HCT116 (cell line): ENCODE measurements around the gene IL17RE. TPM values are rescaled to one million over a fixed set of nuclear protein-coding genes. Genes with fewer than 3 reads are reported as not detected.

Source experiments
- ATAC-seq: fragments of 200-7000 bp; cut with Tn5 transposase; 2 replicates; pipeline ENCODE4 v1.9.1; 2020; ENCODE audit warnings: mild to moderate bottlenecking, moderate library complexity
- BruUV-seq: library from RNA; stranded (reverse); fragments of 400-500 nt; replicated peaks from 2 replicates; lab custom pipeline; 2021; lab: Mats Ljungman, UMichigan
- CTCF ChIA-PET: fragments of 300-600 bp; sonication (Branson Sonifier 250); formaldehyde crosslinking; loops from one replicate; lab custom pipeline; 2021; ENCODE audit warnings: antibody characterized with exemption; lab: Charles Lee
- POLR2A ChIA-PET: fragments of 300-600, 350-600 bp; sonication (Branson Sonifier 250); formaldehyde crosslinking; loops from one replicate; lab custom pipeline; 2021; ENCODE audit warnings: antibody characterized with exemption; lab: Charles Lee
- RAD21 ChIA-PET, 2 experiments: fragments of 300-600 bp; sonication (Branson Sonifier 250); formaldehyde crosslinking; loops; one replicate each; lab custom pipeline; 2023; ENCODE audit warnings: low total read pairs in 2 of 2; ENCODE audit not compliant: uncharacterized antibody in 2 of 2, unreplicated experiment in 2 of 2, low non-redundant PET in 1 of 2; lab: Charles Lee
- DNase-seq: peaks from one replicate; pipeline ENCODE4 v3.0.0-alpha.2; 2010; ENCODE audit warnings: low read depth, low spot score
- H2AFZ ChIP-seq: fragments of 200-600 bp; shearing (Covaris generic), sonication (generic); 2 replicates; pipeline ENCODE4 v1.6.1; 2017; ENCODE audit warnings: low read depth, mixed run types, mixed read lengths, antibody characterized with exemption, low read length; ENCODE audit not compliant: poor library complexity, severe bottlenecking
- H3K27ac ChIP-seq: 2 replicates; pipeline ENCODE4 v1.5.1; 2012; ENCODE audit warnings: low read depth, low read length
- H3K27me3 ChIP-seq: fragments of 200-600 bp; sonication (generic); 2 replicates; pipeline ENCODE4 v1.6.1; 2016; ENCODE audit warnings: mixed run types, low read length, mixed read lengths; ENCODE audit not compliant: insufficient read depth
- H3K36me3 ChIP-seq, 2 experiments: fragments of 200-500 bp in 1 of 2; fragments of 200-600 bp in 1 of 2; sonication (Bioruptor generic) in 1 of 2; sonication (generic) in 1 of 2; 2 replicates each; pipeline versions ENCODE4 v1.5.1 to v1.6.1; 2014 to 2016; ENCODE audit warnings: low read length in 2 of 2, inconsistent platforms in 1 of 2, mixed read lengths in 1 of 2, mixed run types in 1 of 2; ENCODE audit not compliant: insufficient read depth in 2 of 2, control insufficient read depth in 1 of 2
- H3K4me1 ChIP-seq, 2 experiments: fragments of 200-600 bp in 1 of 2; sonication (generic) in 1 of 2; 2 replicates each; pipeline versions ENCODE4 v1.5.1 to v1.6.1; 2012 to 2017; ENCODE audit warnings: low read length in 2 of 2, inconsistent platforms in 1 of 2, mild to moderate bottlenecking in 1 of 2, mixed read lengths in 1 of 2, mixed run types in 1 of 2, moderate library complexity in 1 of 2; ENCODE audit not compliant: insufficient read depth in 2 of 2, control insufficient read depth in 1 of 2
- H3K4me2 ChIP-seq: fragments of 200-600 bp; sonication (generic); 2 replicates; pipeline ENCODE4 v1.6.1; 2017; ENCODE audit warnings: mixed run types, low read length, mixed read lengths
- H3K4me3 ChIP-seq, 2 experiments: fragments of 200-600 bp in 1 of 2; sonication (generic) in 1 of 2; replicated peaks in 1 of 2; 2 replicates each; pipeline ENCODE4 v1.5.1; 2011 to 2016; ENCODE audit warnings: low read length in 2 of 2, control low read depth in 1 of 2, low read depth in 1 of 2, mild to moderate bottlenecking in 1 of 2, mixed read lengths in 1 of 2, mixed run types in 1 of 2
- H3K79me2 ChIP-seq: fragments of 200-600 bp; sonication (generic); 2 replicates; pipeline ENCODE4 v1.6.1; 2017; ENCODE audit warnings: mild to moderate bottlenecking, mixed run types, low read length, moderate library complexity, mixed read lengths; ENCODE audit not compliant: insufficient read depth
- H3K9ac ChIP-seq: fragments of 200-600 bp; sonication (generic); 2 replicates; pipeline ENCODE4 v1.6.1; 2016; ENCODE audit warnings: low read length, mixed read lengths
- H3K9me2 ChIP-seq: fragments of 200-600 bp; sonication (generic), shearing (Covaris generic); 2 replicates; pipeline ENCODE4 v1.6.1; 2017; ENCODE audit warnings: mixed run types, mild to moderate bottlenecking, moderate library complexity; ENCODE audit not compliant: insufficient read depth
- H3K9me3 ChIP-seq, 2 experiments: fragments of 200-500 bp in 1 of 2; fragments of 200-600 bp in 1 of 2; sonication (Bioruptor generic) in 1 of 2; sonication (generic) in 1 of 2; 2 replicates each; pipeline ENCODE4 v1.6.1; 2014 to 2017; ENCODE audit warnings: low read length in 2 of 2, mixed read lengths in 2 of 2, inconsistent platforms in 1 of 2, low read depth in 1 of 2, mild to moderate bottlenecking in 1 of 2, mixed run types in 1 of 2, moderate library complexity in 1 of 2; ENCODE audit not compliant: control insufficient read depth in 1 of 2, insufficient read depth in 1 of 2
- H4K20me1 ChIP-seq: fragments of 200-600 bp; sonication (generic), shearing (Covaris generic); 2 replicates; pipeline ENCODE4 v1.6.1; 2017; ENCODE audit warnings: mixed run types, mild to moderate bottlenecking, moderate library complexity; ENCODE audit not compliant: insufficient read depth
- ATF3 ChIP-seq: IDR thresholded peaks from 2 replicates; pipeline ENCODE4 v1.6.1; 2012
- CBX3 ChIP-seq: IDR thresholded peaks from 2 replicates; pipeline ENCODE4 v1.6.1; 2012; ENCODE audit warnings: low read depth
- MAX ChIP-seq: IDR thresholded peaks from 2 replicates; pipeline ENCODE4 v1.6.1; 2012
- POLR2A ChIP-seq: IDR thresholded peaks from 2 replicates; pipeline ENCODE4 v1.7.0; 2011; ENCODE audit warnings: borderline replicate concordance; ENCODE audit not compliant: insufficient read depth, insufficient read length; ENCODE audit errors: extremely low read depth
- POLR2AphosphoS5 ChIP-seq: IDR thresholded peaks from 2 replicates; pipeline ENCODE4 v1.6.1; 2011; ENCODE audit warnings: mild to moderate bottlenecking, low read depth, low read length, moderate library complexity
- RAD21 ChIP-seq: IDR thresholded peaks from 2 replicates; pipeline ENCODE4 v1.6.1; 2012; ENCODE audit warnings: low read depth, mild to moderate bottlenecking
- SIN3A ChIP-seq: IDR thresholded peaks from 2 replicates; pipeline ENCODE4 v1.6.1; 2012; ENCODE audit warnings: low read depth
- SP1 ChIP-seq: IDR thresholded peaks from 2 replicates; pipeline ENCODE4 v1.6.1; 2012; ENCODE audit warnings: low read depth
- TCF7L2 ChIP-seq: IDR thresholded peaks from 2 replicates; pipeline ENCODE4 v1.7.0; 2011; ENCODE audit warnings: borderline replicate concordance, inconsistent platforms; ENCODE audit not compliant: insufficient read depth, insufficient read length; ENCODE audit errors: extremely low read depth
- ZBTB33 ChIP-seq: IDR thresholded peaks from 2 replicates; pipeline ENCODE4 v1.6.1; 2011; ENCODE audit warnings: mild to moderate bottlenecking, low read length, moderate library complexity; ENCODE audit not compliant: insufficient replicate concordance; ENCODE audit errors: extremely low read depth
- ZFX ChIP-seq: fragments of 450-650 bp; IDR thresholded peaks from 2 replicates; pipeline ENCODE4 v1.6.1; 2017
- intact Hi-C: fragments of 100-400 bp; cut with micrococcal nuclease; formaldehyde crosslinking; loops from 2 replicates; pipeline ENCODE4 v1.10.0; 2022
- total RNA-seq: library from RNA; stranded (reverse); gene quantifications from one replicate; pipeline ENCODE4 v1.2.1, GENCODE V29; 2021; ENCODE audit not compliant: unreplicated experiment

IL17RE gene
- total RNA-seq, 1 experiment from 2014 or later = 14.3 TPM

- TF ChIP-seq ZBTB33 (peak; percentile 23), TCF7L2 (peak; percentile 91), SP1 (peak; percentile 87), POLR2AphosphoS5 (peak; percentile 83), SIN3A (peak; percentile 94), CBX3 (0 out of 2 replicates have a peak, but pooled peaks have one; percentile 10), MAX (peak; percentile 95), ATF3 (no peak), POLR2A (peak; percentile 62), ZFX (no peak), RAD21 (no peak)
- H3K9me2 ChIP-seq = no peaks in the 10 kb centered on the region
- H3K27me3 ChIP-seq = no peaks in the 10 kb centered on the region
- H3K79me2 ChIP-seq = no peaks in the 10 kb centered on the region
- POLR2A ChIA-PET = interaction anchor here (1.0 to 3.0 kb wide), 6 partner anchors 9 to 389 kb away, joined by 3 to 27 read pairs (median 4); partner anchors contain the start of gene ARPC4
- intact Hi-C loops = loop anchor here (5.0 kb wide), 3 partner anchors 41 to 216 kb away; partner anchors contain the start of genes JAGN1 and RPUSD3
- peak within 1 kb of the TSS; percentile 73 for H3K9ac ChIP-seq
- peak within 1 kb of the TSS; percentile 84 for H3K27ac ChIP-seq
- H3K4me3 ChIP-seq = peak within 1 kb of the TSS; percentile 52 to 69
- no peaks in the 10 kb centered on the region for H3K9me3 ChIP-seq
- H4K20me1 ChIP-seq = no peaks in the 10 kb centered on the region
- RAD21 ChIA-PET = interaction anchor here (0.7 to 0.8 kb wide), 2 partner anchors 13 to 31 kb away, joined by 4 to 6 read pairs; partner anchors contain the start of gene IL17RE (in 1 of the 2)
- peak; percentile 85 for ATAC-seq
- peaks cover 0 to 4% of the 10 kb centered on the region in 2 experiments; a peak in 1 of 4 replicates for H3K36me3 ChIP-seq
- CTCF ChIA-PET = interaction anchor here (1.1 to 6.2 kb wide), 8 partner anchors 13 to 388 kb away, joined by 3 to 65 read pairs (median 5); partner anchors contain the start of gene IL17RC
- H3K4me1 ChIP-seq = peaks cover 9 to 24% of the 10 kb centered on the region in 2 experiments
- peak; percentile 90 for DNase-seq
- peak within 1 kb of the TSS; percentile 87 for H3K4me2 ChIP-seq
- no TSS peak for BruUV-seq
- H2AFZ ChIP-seq = no peak within 1 kb of the TSS
Measured at GRCh38 chr3:9933561-9934234, 31.1 kb downstream of the IL17RE start, which contains the start of gene CRELD1. Gene CRELD1 (plus strand): TSS chr3:9933834. CDS start chr3:9934439, 605 bp downstream.
